ENCODE data around the gene MDP1.

DNA sequence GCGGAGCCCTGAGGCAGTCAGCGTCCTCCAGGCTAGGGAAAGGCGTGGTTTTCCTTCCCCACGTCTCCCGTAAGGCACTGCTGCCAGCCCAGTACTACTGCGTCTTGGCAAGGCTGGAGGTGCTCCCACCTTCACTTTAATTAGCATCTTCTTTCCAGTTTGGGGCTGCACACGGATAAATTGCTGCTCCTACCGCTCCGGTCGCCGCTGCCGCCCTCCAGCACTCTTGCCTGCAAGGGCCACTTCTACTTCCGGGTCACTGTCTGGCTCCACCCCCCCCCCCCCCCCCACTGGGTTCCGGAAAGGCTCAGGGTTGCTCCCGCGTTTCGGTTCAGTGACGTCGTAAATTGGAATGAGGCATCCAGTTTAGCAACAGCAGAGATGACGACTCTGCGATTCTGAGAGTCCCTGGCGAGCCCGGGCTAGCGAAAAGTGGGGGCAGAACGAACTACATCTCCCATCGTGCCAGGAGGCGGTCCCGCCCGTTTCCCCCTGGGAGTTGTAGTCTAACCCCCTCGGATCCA, 16.3 kb upstream of the MDP1 start, which contains the start of gene NEDD8:
- TF ChIP-seq, protein P1, sequence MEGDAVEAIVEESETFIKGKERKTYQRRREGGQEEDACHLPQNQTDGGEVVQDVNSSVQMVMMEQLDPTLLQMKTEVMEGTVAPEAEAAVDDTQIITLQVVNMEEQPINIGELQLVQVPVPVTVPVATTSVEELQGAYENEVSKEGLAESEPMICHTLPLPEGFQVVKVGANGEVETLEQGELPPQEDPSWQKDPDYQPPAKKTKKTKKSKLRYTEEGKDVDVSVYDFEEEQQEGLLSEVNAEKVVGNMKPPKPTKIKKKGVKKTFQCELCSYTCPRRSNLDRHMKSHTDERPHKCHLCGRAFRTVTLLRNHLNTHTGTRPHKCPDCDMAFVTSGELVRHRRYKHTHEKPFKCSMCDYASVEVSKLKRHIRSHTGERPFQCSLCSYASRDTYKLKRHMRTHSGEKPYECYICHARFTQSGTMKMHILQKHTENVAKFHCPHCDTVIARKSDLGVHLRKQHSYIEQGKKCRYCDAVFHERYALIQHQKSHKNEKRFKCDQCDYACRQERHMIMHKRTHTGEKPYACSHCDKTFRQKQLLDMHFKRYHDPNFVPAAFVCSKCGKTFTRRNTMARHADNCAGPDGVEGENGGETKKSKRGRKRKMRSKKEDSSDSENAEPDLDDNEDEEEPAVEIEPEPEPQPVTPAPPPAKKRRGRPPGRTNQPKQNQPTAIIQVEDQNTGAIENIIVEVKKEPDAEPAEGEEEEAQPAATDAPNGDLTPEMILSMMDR (conservative IDR thresholded peaks at IDR 0.05; ENCODE audit: low read length), result no peak
- TF ChIP-seq EZH2phosphoT487 (IDR thresholded peaks at IDR 0.05; ENCODE audit: borderline replicate concordance), result no peak
